IMR-90 (cell line): ENCODE measurements around the gene SDK1. TPM values are rescaled to one million over a fixed set of nuclear protein-coding genes. Genes with fewer than 3 reads are reported as not detected.

ENCODE experiments used
- ATAC-seq: fragments of 200-7000 bp; cut with Tn5 transposase; 2 replicates; pipeline ENCODE4 v1.9.1; 2020; ENCODE audit warnings: low read depth, mild to moderate bottlenecking, moderate library complexity
- BruUV-seq: library from RNA; stranded (reverse); fragments of 400-500 nt; replicated peaks from 2 replicates; lab custom pipeline; 2021; lab: Mats Ljungman, UMichigan
- CTCF ChIA-PET: fragments of 300-600 bp; formaldehyde crosslinking; extraction: SDS; loops from one replicate; lab custom pipeline; 2021; ENCODE audit warnings: antibody characterized with exemption; lab: Yijun Ruan, JAX
- POLR2A ChIA-PET: fragments of 300-600 bp; sonication (Branson Sonifier 250); formaldehyde crosslinking; loops from one replicate; lab custom pipeline; 2022; ENCODE audit warnings: antibody characterized with exemption; ENCODE audit not compliant: unreplicated experiment; lab: Charles Lee
- DNase-seq: peaks from one replicate; pipeline ENCODE4 v3.0.0; 2013
- H2AFZ ChIP-seq: replicated peaks from 2 replicates; pipeline ENCODE3; 2013; ENCODE audit warnings: low read length, mild to moderate bottlenecking; ENCODE audit not compliant: poor library complexity
- H2AK5ac ChIP-seq: 2 replicates; pipeline ENCODE4 v1.6.1; 2013; ENCODE audit warnings: low read depth, low read length, inconsistent platforms
- H2AK9ac ChIP-seq: replicated peaks from 2 replicates; pipeline ENCODE3; 2013; ENCODE audit warnings: mild to moderate bottlenecking, low read depth, low read length, moderate library complexity; ENCODE audit not compliant: poor library complexity
- H2BK120ac ChIP-seq: 2 replicates; pipeline ENCODE4 v1.6.1; 2013; ENCODE audit warnings: low read depth, low read length, inconsistent platforms
- H2BK15ac ChIP-seq: 3 replicates; pipeline ENCODE4 v1.6.1; 2013; ENCODE audit warnings: low read depth, low read length, inconsistent platforms
- H2BK20ac ChIP-seq: 2 replicates; pipeline ENCODE4 v1.6.1; 2013; ENCODE audit warnings: low read depth, mild to moderate bottlenecking, inconsistent platforms, low read length, moderate library complexity
- H2BK5ac ChIP-seq: 2 replicates; pipeline ENCODE4 v1.6.1; 2013; ENCODE audit warnings: mild to moderate bottlenecking, low read depth, low read length, inconsistent platforms; ENCODE audit not compliant: poor library complexity, severe bottlenecking
- H3K14ac ChIP-seq: replicated peaks from 2 replicates; pipeline ENCODE4 v1.6.1; 2013; ENCODE audit warnings: low read depth, low read length, inconsistent platforms
- H3K18ac ChIP-seq: 2 replicates; pipeline ENCODE4 v1.6.1; 2013; ENCODE audit warnings: low read depth, low read length, control low read depth
- H3K23ac ChIP-seq: 2 replicates; pipeline ENCODE4 v1.6.1; 2013; ENCODE audit warnings: low read depth, low read length, inconsistent platforms
- H3K27ac ChIP-seq: 2 replicates; pipeline ENCODE4 v1.5.1; 2013; ENCODE audit warnings: mild to moderate bottlenecking, control low read depth, low read length; ENCODE audit not compliant: insufficient read depth
- H3K27me3 ChIP-seq: 2 replicates; pipeline ENCODE4 v1.6.1; 2013; ENCODE audit warnings: low read length; ENCODE audit not compliant: control insufficient read depth, insufficient read depth
- H3K36me3 ChIP-seq: 2 replicates; pipeline ENCODE4 v1.6.1; 2013; ENCODE audit warnings: low read length, mixed read lengths; ENCODE audit not compliant: control insufficient read depth, insufficient read depth
- H3K4ac ChIP-seq: 2 replicates; pipeline ENCODE4 v1.6.1; 2013; ENCODE audit warnings: low read depth, low read length, inconsistent platforms
- H3K4me1 ChIP-seq: 2 replicates; pipeline ENCODE4 v1.6.1; 2013; ENCODE audit warnings: low read length, mixed read lengths; ENCODE audit not compliant: control insufficient read depth, insufficient read depth
- H3K4me2 ChIP-seq: 2 replicates; pipeline ENCODE4 v1.6.1; 2013; ENCODE audit warnings: low read depth, mild to moderate bottlenecking, control low read depth, low read length, moderate library complexity
- H3K4me3 ChIP-seq: 2 replicates; pipeline ENCODE4 v1.5.1; 2013; ENCODE audit warnings: low read depth, mild to moderate bottlenecking, control low read depth, low read length, moderate library complexity; ENCODE audit not compliant: insufficient read depth
- H3K56ac ChIP-seq: 2 replicates; pipeline ENCODE4 v1.6.1; 2013; ENCODE audit warnings: low read length, inconsistent platforms; ENCODE audit not compliant: insufficient read depth; ENCODE audit errors: extremely low read depth
- H3K79me1 ChIP-seq, 2 experiments: 2 replicates each; pipeline ENCODE4 v1.6.1; 2013; ENCODE audit warnings: low read length in 2 of 2, inconsistent platforms in 1 of 2, low read depth in 1 of 2
- H3K9ac ChIP-seq: 2 replicates; pipeline ENCODE4 v1.6.1; 2013; ENCODE audit warnings: low read depth, low read length, control low read depth
- H3K9me1 ChIP-seq: 2 replicates; pipeline ENCODE4 v1.6.1; 2013; ENCODE audit warnings: low read length, inconsistent platforms; ENCODE audit not compliant: insufficient read depth
- H3K9me3 ChIP-seq: 2 replicates; pipeline ENCODE4 v1.6.1; 2013; ENCODE audit warnings: low read length; ENCODE audit not compliant: control insufficient read depth, insufficient read depth
- H4K20me1 ChIP-seq: 2 replicates; pipeline ENCODE4 v1.6.1; 2013; ENCODE audit warnings: low read length, inconsistent platforms; ENCODE audit not compliant: insufficient read depth
- H4K5ac ChIP-seq: 2 replicates; pipeline ENCODE4 v1.6.1; 2013; ENCODE audit warnings: mild to moderate bottlenecking, low read depth, low read length, control low read depth
- H4K8ac ChIP-seq, 2 experiments: 2 replicates each; pipeline ENCODE4 v1.6.1; 2013; ENCODE audit warnings: low read depth in 2 of 2, low read length in 2 of 2, control low read depth in 1 of 2, inconsistent platforms in 1 of 2
- H4K91ac ChIP-seq: 2 replicates; pipeline ENCODE4 v1.6.1; 2013; ENCODE audit warnings: low read depth, low read length, inconsistent platforms; ENCODE audit not compliant: insufficient read depth
- BHLHE40 ChIP-seq: fragments of 150-350 bp; IDR thresholded peaks from 2 replicates; pipeline ENCODE4 v1.6.1; 2016; ENCODE audit warnings: mild to moderate bottlenecking, low read depth, low read length
- CEBPB ChIP-seq: IDR thresholded peaks from 2 replicates; pipeline ENCODE4 v1.6.1; 2012; ENCODE audit warnings: low read depth, low read length, improper control_type of control experiment
- CHD1 ChIP-seq: IDR thresholded peaks from 2 replicates; pipeline ENCODE4 v1.6.1; 2012; ENCODE audit warnings: low read depth, low read length, improper control_type of control experiment
- CTCF ChIP-seq: conservative IDR thresholded peaks from 2 replicates; pipeline ENCODE4 v1.5.1; 2012; ENCODE audit warnings: mild to moderate bottlenecking, low read depth, low read length, improper control_type of control experiment
- ELK1 ChIP-seq: fragments of 150-350 bp; IDR thresholded peaks from 2 replicates; pipeline ENCODE4 v1.6.1; 2016; ENCODE audit warnings: low read depth, mild to moderate bottlenecking, low read length, moderate library complexity, borderline replicate concordance
- FOS ChIP-seq: fragments of 150-350 bp; IDR thresholded peaks from 2 replicates; pipeline ENCODE4 v1.6.1; 2016; ENCODE audit warnings: low read depth, low read length
- MAFK ChIP-seq: IDR thresholded peaks from 2 replicates; pipeline ENCODE4 v1.6.1; 2012; ENCODE audit warnings: low read depth, low read length, improper control_type of control experiment
- MAZ ChIP-seq: IDR thresholded peaks from 2 replicates; pipeline ENCODE4 v1.6.1; 2012; ENCODE audit warnings: low read depth, mild to moderate bottlenecking, low read length, improper control_type of control experiment, moderate library complexity, borderline replicate concordance
- MXI1 ChIP-seq: IDR thresholded peaks from 2 replicates; pipeline ENCODE4 v1.6.1; 2012; ENCODE audit warnings: low read depth, mild to moderate bottlenecking, low read length, moderate library complexity, borderline replicate concordance
- NFE2L2 ChIP-seq: fragments of 150-350 bp; IDR thresholded peaks from 2 replicates; pipeline ENCODE4 v1.6.1; 2016; ENCODE audit warnings: low read depth, mild to moderate bottlenecking, low read length
- POLR2A ChIP-seq: IDR thresholded peaks from 2 replicates; pipeline ENCODE4 v1.6.1; 2012; ENCODE audit warnings: mild to moderate bottlenecking, low read depth, low read length
- RAD21 ChIP-seq: IDR thresholded peaks from 2 replicates; pipeline ENCODE4 v1.6.1; 2012; ENCODE audit warnings: low read length, improper control_type of control experiment
- RCOR1 ChIP-seq: IDR thresholded peaks from 2 replicates; pipeline ENCODE4 v1.6.1; 2012; ENCODE audit warnings: mild to moderate bottlenecking, low read length, improper control_type of control experiment; ENCODE audit not compliant: insufficient replicate concordance
- RFX5 ChIP-seq: IDR thresholded peaks from 2 replicates; pipeline ENCODE4 v1.8.0; 2012; ENCODE audit warnings: low read depth, mild to moderate bottlenecking, low read length, moderate library complexity
- SMC3 ChIP-seq: fragments of 150-350 bp; IDR thresholded peaks from 2 replicates; pipeline ENCODE4 v1.6.1; 2016; ENCODE audit warnings: low read depth, mild to moderate bottlenecking, antibody characterized with exemption, low read length, moderate library complexity
- USF2 ChIP-seq: fragments of 150-350 bp; IDR thresholded peaks from 2 replicates; pipeline ENCODE4 v1.6.1; 2017; ENCODE audit warnings: mild to moderate bottlenecking, antibody characterized with exemption, low read length, low read depth
- WGBS, 2 experiments: methylation state at CpG; one replicate each; pipeline versions ENCODE4 v1.1.5 to v1.1.7; 2013; ENCODE audit warnings: missing lambda C conversion rate in 2 of 2; ENCODE audit not compliant: insufficient read length in 1 of 2; ENCODE audit errors: extremely low coverage in 2 of 2; 5-methylcytosine and 5-hydroxymethylcytosine counted together
- dilution Hi-C: fragments of 300-500 bp; cut with HindIII; formaldehyde crosslinking; loops from one replicate; pipeline ENCODE4 v1.14.3; 2018; ENCODE audit warnings: low sequenced_read_pairs; ENCODE audit not compliant: unreplicated experiment
- in situ Hi-C: fragments of 300-500 bp; cut with MboI; formaldehyde crosslinking; loops from 3 replicates; pipeline ENCODE4 v1.14.3; 2019; ENCODE audit warnings: low sequenced_read_pairs, inconsistent platforms, mixed read lengths
- intact Hi-C: fragments of 100-400 bp; cut with micrococcal nuclease; formaldehyde crosslinking; loops from 2 replicates; pipeline ENCODE4 v1.10.0; 2022
- polyA plus RNA-seq, 3 experiments: library from polyadenylated mRNA; depleted of rRNA; stranded (reverse); fragments of >200 nt; gene quantifications; 2 replicates each; pipeline ENCODE4 v1.2.3, GENCODE V29; 2012; ENCODE audit warnings: low replicate concordance in 1 of 3
- total RNA-seq: library from RNA; depleted of rRNA; stranded (reverse); fragments of >200 nt; gene quantifications from 2 replicates; pipeline ENCODE4 v1.2.3, GENCODE V29; 2012

The SDK1 gene
- total and polyA plus RNA-seq, 2 of the 4 experiments (the other 2 are of a cell fraction) = 1.5 to 1.6 TPM

GRCh38 chr7:3678314-3678810, 377.3 kb downstream of the SDK1 start:
- no peak overlapping the region for H2BK20ac ChIP-seq
- no peaks in the 10 kb centered on the region for H3K9me3 ChIP-seq
- dilution Hi-C loops = no loop called here
- in situ Hi-C loops = no loop called here
- no peaks in the 10 kb centered on the region for H3K79me1 ChIP-seq
- no peak overlapping the region for H3K4me3 ChIP-seq
- no peak overlapping the region for H3K9ac ChIP-seq
- H3K23ac ChIP-seq = no peak overlapping the region
- no peak overlapping the region for H4K5ac ChIP-seq
- TF ChIP-seq RCOR1 (no peak), MAFK (no peak), CTCF (no peak), CEBPB (no peak), MXI1 (no peak), BHLHE40 (no peak), CHD1 (no peak), NFE2L2 (no peak), POLR2A (no peak), RFX5 (no peak), FOS (no peak), MAZ (no peak), RAD21 (no peak), SMC3 (no peak), USF2 (no peak), ELK1 (no peak)
- ATAC-seq (no peak), DNase-seq (no peak)
- no peak overlapping the region for H3K14ac ChIP-seq
- H2BK120ac ChIP-seq = no peak overlapping the region
- H2AFZ ChIP-seq = no peak overlapping the region
- H3K36me3 ChIP-seq = no peaks in the 10 kb centered on the region
- H4K8ac ChIP-seq = no peak overlapping the region
- H3K27me3 ChIP-seq = no peaks in the 10 kb centered on the region
- H4K91ac ChIP-seq = no peak overlapping the region
- CTCF ChIA-PET = interaction anchor here (0.6 to 0.7 kb wide), 2 partner anchors 54 to 198 kb away, joined by 3 read pairs; no protein-coding TSS in a partner anchor
- intact Hi-C loops = no loop called here
- no peak overlapping the region for H2AK5ac ChIP-seq
- no peaks in the 10 kb centered on the region for H3K4me1 ChIP-seq
- H3K4me2 ChIP-seq = no peak overlapping the region
- H2BK5ac ChIP-seq = no peak overlapping the region
- no peak overlapping the region for H2BK15ac ChIP-seq
- 100% methylated on average over 1 of the region's 4 CpGs; no CpG with 5 or more reads in 1 of the 2 experiments for WGBS, 2 experiments
- H2AK9ac ChIP-seq = no peak overlapping the region
- H3K18ac ChIP-seq = no peak overlapping the region
- H3K9me1 ChIP-seq = no peaks in the 10 kb centered on the region
- H3K56ac ChIP-seq = no peak overlapping the region
- H3K27ac ChIP-seq = no peak overlapping the region
- POLR2A ChIA-PET = no interaction called here
- no peaks in the 10 kb centered on the region for H4K20me1 ChIP-seq
- no peak overlapping the region for H3K4ac ChIP-seq
- BruUV-seq = no TSS peak
